WTC11 (cell line): ENCODE data around the gene ISCA2. TPM values are rescaled to one million over a fixed set of nuclear protein-coding genes. Genes with fewer than 3 reads are reported as not detected.
A peak's percentile ranks its signal among the peaks of the same experiment; 100 is the strongest.
"Not testable (repeated sequence)": the region's sequence is repeated elsewhere in the genome, so short reads cannot be mapped to it uniquely, and the experiment has no call there.

Experiments
- ATAC-seq: fragments of 200-7000 bp; cut with Tn5 transposase; 2 replicates; pipeline ENCODE4 v1.10.0; 2021; ENCODE audit warnings: mild to moderate bottlenecking, moderate library complexity
- CTCF ChIA-PET: fragments of 300-600 bp; sonication (Branson Sonifier 250); formaldehyde crosslinking; loops from one replicate; lab custom pipeline; 2021; ENCODE audit warnings: antibody characterized with exemption; lab: Charles Lee
- POLR2A ChIA-PET: fragments of 350-600 bp; sonication (Branson Sonifier 250); formaldehyde crosslinking; loops from one replicate; lab custom pipeline; 2021; ENCODE audit warnings: antibody characterized with exemption; lab: Charles Lee
- DNase-seq: peaks from one replicate; pipeline ENCODE4 v3.0.0; 2021; ENCODE audit warnings: low spot score
- H3K27ac Mint-ChIP-seq: 2 replicates; pipeline ENCODE4 v1.8.0; 2021; ENCODE audit warnings: mixed read lengths
- H3K27me3 Mint-ChIP-seq: 2 replicates; pipeline ENCODE4 v1.8.0; 2021; ENCODE audit warnings: low read depth, mild to moderate bottlenecking, moderate library complexity, mixed read lengths
- H3K36me3 Mint-ChIP-seq: 2 replicates; pipeline ENCODE4 v1.8.0; 2021; ENCODE audit warnings: mixed read lengths
- H3K4me1 Mint-ChIP-seq: 2 replicates; pipeline ENCODE4 v1.8.0; 2022; ENCODE audit warnings: mixed read lengths
- H3K4me3 Mint-ChIP-seq: 2 replicates; pipeline ENCODE4 v1.8.0; 2021; ENCODE audit warnings: mild to moderate bottlenecking, moderate library complexity, mixed read lengths
- H3K9me3 Mint-ChIP-seq: 2 replicates; pipeline ENCODE4 v1.8.0; 2021; ENCODE audit warnings: mixed read lengths
- ETV6 ChIP-seq: sonication (generic); formaldehyde crosslinking; IDR thresholded peaks from 2 replicates; pipeline ENCODE4 v1.8.1; 2022; ENCODE audit warnings: mild to moderate bottlenecking, missing genetic modification reagents
- GABPB1 ChIP-seq: sonication (generic); formaldehyde crosslinking; IDR thresholded peaks from 2 replicates; pipeline ENCODE4 v1.8.1; 2023; ENCODE audit warnings: mild to moderate bottlenecking, missing genetic modification reagents
- HMGA2 ChIP-seq: fragments of 250-450 bp; sonication (Bioruptor Pico); IDR thresholded peaks from 2 replicates; pipeline ENCODE4 v1.4.0; 2021; ENCODE audit warnings: mild to moderate bottlenecking, moderate library complexity
- JAZF1 ChIP-seq: fragments of 250-450 bp; sonication (Bioruptor Pico); IDR thresholded peaks from 2 replicates; pipeline ENCODE4 v1.9.0; 2021; ENCODE audit warnings: moderate library complexity, mild to moderate bottlenecking, inconsistent platforms
- JUN ChIP-seq: sonication (generic); formaldehyde crosslinking; IDR thresholded peaks from 2 replicates; pipeline ENCODE4 v1.8.0; 2023; ENCODE audit warnings: mild to moderate bottlenecking, missing genetic modification reagents
- MXD4 ChIP-seq: fragments of 250-450 bp; sonication (Bioruptor Pico); IDR thresholded peaks from 2 replicates; pipeline ENCODE4 v1.8.0; 2021; ENCODE audit warnings: mild to moderate bottlenecking, moderate library complexity, borderline replicate concordance
- NR1H2 ChIP-seq: sonication (generic); formaldehyde crosslinking; IDR thresholded peaks from 2 replicates; pipeline ENCODE4 v1.9.0; 2021; ENCODE audit warnings: mild to moderate bottlenecking, moderate library complexity, missing genetic modification reagents
- NR2C2 ChIP-seq: sonication (generic); formaldehyde crosslinking; IDR thresholded peaks from 2 replicates; pipeline ENCODE4 v1.8.0; 2022; ENCODE audit warnings: mild to moderate bottlenecking, missing genetic modification reagents
- OVOL2 ChIP-seq: fragments of 250-450 bp; sonication (Bioruptor Pico); IDR thresholded peaks from 2 replicates; pipeline ENCODE4 v1.9.0; 2021; ENCODE audit warnings: mild to moderate bottlenecking, borderline replicate concordance
- PRRX2 ChIP-seq: fragments of 250-450 bp; sonication (Bioruptor Pico); IDR thresholded peaks from 2 replicates; pipeline ENCODE4 v1.8.0; 2021; ENCODE audit warnings: mild to moderate bottlenecking
- SOX15 ChIP-seq: fragments of 250-450 bp; sonication (Bioruptor Pico); IDR thresholded peaks from 2 replicates; pipeline ENCODE4 v1.9.0; 2021; ENCODE audit warnings: mild to moderate bottlenecking
- SP1 ChIP-seq: sonication (generic); formaldehyde crosslinking; conservative IDR thresholded peaks from 2 replicates; pipeline ENCODE4 v1.8.1; 2022; ENCODE audit warnings: missing genetic modification reagents
- ZNF263 ChIP-seq: sonication (generic); formaldehyde crosslinking; IDR thresholded peaks from 2 replicates; pipeline ENCODE4 v1.8.1; 2022; ENCODE audit warnings: low read depth, mild to moderate bottlenecking, moderate library complexity, missing genetic modification reagents
- ZNF396 ChIP-seq: fragments of 250-450 bp; sonication (Bioruptor Pico); IDR thresholded peaks from 2 replicates; pipeline ENCODE4 v1.8.0; 2021; ENCODE audit warnings: mild to moderate bottlenecking, moderate library complexity, borderline replicate concordance
- total RNA-seq: library from RNA; stranded (reverse); gene quantifications from 3 replicates; pipeline ENCODE4 v1.2.3, GENCODE V29; 2021
- TF ChIP-seq, protein P1 (sequence below): fragments of 250-450 bp; sonication (Bioruptor Pico); IDR thresholded peaks from 2 replicates; pipeline ENCODE4 v1.8.0; 2021; ENCODE audit warnings: mild to moderate bottlenecking
- TF ChIP-seq, protein P2 (sequence below): fragments of 200-600 bp; IDR thresholded peaks from 2 replicates; pipeline ENCODE4 v1.8.0; 2022; ENCODE audit warnings: antibody characterized with exemption
- TF ChIP-seq, protein P3 (sequence below): fragments of 250-450 bp; sonication (Bioruptor Pico); IDR thresholded peaks from 2 replicates; pipeline ENCODE4 v1.9.0; 2021; ENCODE audit warnings: mild to moderate bottlenecking
- TF ChIP-seq, protein P4 (sequence below): sonication (generic); formaldehyde crosslinking; IDR thresholded peaks from 2 replicates; pipeline ENCODE4 v1.8.1; 2023; ENCODE audit warnings: mild to moderate bottlenecking, missing genetic modification reagents, moderate library complexity
- TF ChIP-seq, protein P5 (sequence below): sonication (generic); formaldehyde crosslinking; IDR thresholded peaks from 2 replicates; pipeline ENCODE4 v1.8.0; 2023; ENCODE audit warnings: mild to moderate bottlenecking, missing genetic modification reagents
- TF ChIP-seq, protein P6 (sequence below): sonication (generic); formaldehyde crosslinking; IDR thresholded peaks from 2 replicates; pipeline ENCODE4 v1.8.0; 2022; ENCODE audit warnings: mild to moderate bottlenecking, missing genetic modification reagents
- TF ChIP-seq, protein P7 (sequence below): sonication (generic); formaldehyde crosslinking; IDR thresholded peaks from 2 replicates; pipeline ENCODE4 v1.8.0; 2022; ENCODE audit warnings: mild to moderate bottlenecking, missing genetic modification reagents
- TF ChIP-seq, protein P8 (sequence below): sonication (generic); formaldehyde crosslinking; IDR thresholded peaks from 2 replicates; pipeline ENCODE4 v1.8.1; 2023; ENCODE audit warnings: mild to moderate bottlenecking, missing genetic modification reagents, moderate library complexity

Gene ISCA2
- total RNA-seq, 1 experiment from 2014 or later = 50.1 TPM

DNA sequence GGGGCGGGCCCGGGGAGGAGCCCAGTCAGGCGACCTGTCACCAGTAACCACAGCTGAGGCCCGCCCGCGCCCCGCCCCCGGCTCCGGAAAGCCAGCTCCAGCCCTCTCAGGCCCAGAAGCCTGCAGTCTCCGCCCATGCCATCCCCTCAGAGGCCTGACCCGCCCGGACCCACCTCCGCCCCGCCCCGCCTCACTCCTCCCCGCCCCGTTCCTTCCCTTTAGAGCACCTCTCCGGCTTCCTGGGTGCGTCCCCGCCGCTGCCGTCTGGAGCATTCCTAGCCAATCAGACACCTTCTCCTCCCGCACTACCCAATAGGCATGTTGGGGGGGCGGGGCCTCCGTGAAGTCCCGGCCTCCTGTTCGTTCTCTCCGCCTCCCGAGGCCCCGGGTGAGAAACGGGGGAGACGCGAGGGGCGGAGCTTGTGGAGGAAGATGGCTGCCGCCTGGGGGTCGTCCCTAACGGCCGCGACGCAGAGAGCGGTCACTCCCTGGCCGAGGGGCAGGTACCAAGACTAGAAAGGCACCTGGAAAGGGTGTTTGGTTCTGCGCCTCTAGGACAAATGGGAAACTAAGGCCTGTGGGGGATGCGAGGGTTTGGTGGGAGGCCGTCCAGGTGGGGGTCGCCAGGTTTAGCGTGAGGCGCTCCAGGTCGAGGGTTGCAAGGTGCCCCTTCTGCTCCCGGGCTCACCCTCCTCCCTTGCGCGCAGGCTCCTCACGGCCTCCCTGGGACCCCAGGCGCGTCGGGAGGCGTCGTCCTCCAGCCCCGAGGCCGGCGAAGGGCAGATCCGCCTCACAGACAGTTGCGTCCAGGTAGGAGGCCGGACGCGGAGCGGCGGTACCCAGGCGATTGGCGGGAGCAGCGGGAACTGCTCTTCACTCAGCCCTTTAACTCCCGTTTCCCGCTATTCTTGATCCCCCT, at the start of gene ISCA2 (continued):
- TF ChIP-seq NR1H2 (CRISPR knock-in tag) (no peak), OVOL2 (CRISPR knock-in tag) (no peak), ETV6 (CRISPR knock-in tag) (peak; percentile 41; the same call in 1 of the 2 replicates), ZNF396 (CRISPR knock-in tag) (no peak), ZNF263 (CRISPR knock-in tag) (peak; percentile 95), HMGA2 (CRISPR knock-in tag) (no peak), JUN (CRISPR knock-in tag) (no peak)
- TF ChIP-seq, protein P1, sequence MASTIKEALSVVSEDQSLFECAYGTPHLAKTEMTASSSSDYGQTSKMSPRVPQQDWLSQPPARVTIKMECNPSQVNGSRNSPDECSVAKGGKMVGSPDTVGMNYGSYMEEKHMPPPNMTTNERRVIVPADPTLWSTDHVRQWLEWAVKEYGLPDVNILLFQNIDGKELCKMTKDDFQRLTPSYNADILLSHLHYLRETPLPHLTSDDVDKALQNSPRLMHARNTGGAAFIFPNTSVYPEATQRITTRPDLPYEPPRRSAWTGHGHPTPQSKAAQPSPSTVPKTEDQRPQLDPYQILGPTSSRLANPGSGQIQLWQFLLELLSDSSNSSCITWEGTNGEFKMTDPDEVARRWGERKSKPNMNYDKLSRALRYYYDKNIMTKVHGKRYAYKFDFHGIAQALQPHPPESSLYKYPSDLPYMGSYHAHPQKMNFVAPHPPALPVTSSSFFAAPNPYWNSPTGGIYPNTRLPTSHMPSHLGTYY (CRISPR knock-in tag) = no peak
- TF ChIP-seq, protein P2, sequence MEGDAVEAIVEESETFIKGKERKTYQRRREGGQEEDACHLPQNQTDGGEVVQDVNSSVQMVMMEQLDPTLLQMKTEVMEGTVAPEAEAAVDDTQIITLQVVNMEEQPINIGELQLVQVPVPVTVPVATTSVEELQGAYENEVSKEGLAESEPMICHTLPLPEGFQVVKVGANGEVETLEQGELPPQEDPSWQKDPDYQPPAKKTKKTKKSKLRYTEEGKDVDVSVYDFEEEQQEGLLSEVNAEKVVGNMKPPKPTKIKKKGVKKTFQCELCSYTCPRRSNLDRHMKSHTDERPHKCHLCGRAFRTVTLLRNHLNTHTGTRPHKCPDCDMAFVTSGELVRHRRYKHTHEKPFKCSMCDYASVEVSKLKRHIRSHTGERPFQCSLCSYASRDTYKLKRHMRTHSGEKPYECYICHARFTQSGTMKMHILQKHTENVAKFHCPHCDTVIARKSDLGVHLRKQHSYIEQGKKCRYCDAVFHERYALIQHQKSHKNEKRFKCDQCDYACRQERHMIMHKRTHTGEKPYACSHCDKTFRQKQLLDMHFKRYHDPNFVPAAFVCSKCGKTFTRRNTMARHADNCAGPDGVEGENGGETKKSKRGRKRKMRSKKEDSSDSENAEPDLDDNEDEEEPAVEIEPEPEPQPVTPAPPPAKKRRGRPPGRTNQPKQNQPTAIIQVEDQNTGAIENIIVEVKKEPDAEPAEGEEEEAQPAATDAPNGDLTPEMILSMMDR = no peak
- TF ChIP-seq, protein P3, sequence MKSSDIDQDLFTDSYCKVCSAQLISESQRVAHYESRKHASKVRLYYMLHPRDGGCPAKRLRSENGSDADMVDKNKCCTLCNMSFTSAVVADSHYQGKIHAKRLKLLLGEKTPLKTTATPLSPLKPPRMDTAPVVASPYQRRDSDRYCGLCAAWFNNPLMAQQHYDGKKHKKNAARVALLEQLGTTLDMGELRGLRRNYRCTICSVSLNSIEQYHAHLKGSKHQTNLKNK (CRISPR knock-in tag) = no peak
- TF ChIP-seq, protein P4, sequence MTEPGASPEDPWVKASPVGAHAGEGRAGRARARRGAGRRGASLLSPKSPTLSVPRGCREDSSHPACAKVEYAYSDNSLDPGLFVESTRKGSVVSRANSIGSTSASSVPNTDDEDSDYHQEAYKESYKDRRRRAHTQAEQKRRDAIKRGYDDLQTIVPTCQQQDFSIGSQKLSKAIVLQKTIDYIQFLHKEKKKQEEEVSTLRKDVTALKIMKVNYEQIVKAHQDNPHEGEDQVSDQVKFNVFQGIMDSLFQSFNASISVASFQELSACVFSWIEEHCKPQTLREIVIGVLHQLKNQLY (CRISPR knock-in tag) = peak; percentile 80; the same call in 1 of the 2 replicates
- TF ChIP-seq, protein P5, sequence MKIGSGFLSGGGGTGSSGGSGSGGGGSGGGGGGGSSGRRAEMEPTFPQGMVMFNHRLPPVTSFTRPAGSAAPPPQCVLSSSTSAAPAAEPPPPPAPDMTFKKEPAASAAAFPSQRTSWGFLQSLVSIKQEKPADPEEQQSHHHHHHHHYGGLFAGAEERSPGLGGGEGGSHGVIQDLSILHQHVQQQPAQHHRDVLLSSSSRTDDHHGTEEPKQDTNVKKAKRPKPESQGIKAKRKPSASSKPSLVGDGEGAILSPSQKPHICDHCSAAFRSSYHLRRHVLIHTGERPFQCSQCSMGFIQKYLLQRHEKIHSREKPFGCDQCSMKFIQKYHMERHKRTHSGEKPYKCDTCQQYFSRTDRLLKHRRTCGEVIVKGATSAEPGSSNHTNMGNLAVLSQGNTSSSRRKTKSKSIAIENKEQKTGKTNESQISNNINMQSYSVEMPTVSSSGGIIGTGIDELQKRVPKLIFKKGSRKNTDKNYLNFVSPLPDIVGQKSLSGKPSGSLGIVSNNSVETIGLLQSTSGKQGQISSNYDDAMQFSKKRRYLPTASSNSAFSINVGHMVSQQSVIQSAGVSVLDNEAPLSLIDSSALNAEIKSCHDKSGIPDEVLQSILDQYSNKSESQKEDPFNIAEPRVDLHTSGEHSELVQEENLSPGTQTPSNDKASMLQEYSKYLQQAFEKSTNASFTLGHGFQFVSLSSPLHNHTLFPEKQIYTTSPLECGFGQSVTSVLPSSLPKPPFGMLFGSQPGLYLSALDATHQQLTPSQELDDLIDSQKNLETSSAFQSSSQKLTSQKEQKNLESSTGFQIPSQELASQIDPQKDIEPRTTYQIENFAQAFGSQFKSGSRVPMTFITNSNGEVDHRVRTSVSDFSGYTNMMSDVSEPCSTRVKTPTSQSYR (CRISPR knock-in tag) = no peak
- TF ChIP-seq, protein P6, sequence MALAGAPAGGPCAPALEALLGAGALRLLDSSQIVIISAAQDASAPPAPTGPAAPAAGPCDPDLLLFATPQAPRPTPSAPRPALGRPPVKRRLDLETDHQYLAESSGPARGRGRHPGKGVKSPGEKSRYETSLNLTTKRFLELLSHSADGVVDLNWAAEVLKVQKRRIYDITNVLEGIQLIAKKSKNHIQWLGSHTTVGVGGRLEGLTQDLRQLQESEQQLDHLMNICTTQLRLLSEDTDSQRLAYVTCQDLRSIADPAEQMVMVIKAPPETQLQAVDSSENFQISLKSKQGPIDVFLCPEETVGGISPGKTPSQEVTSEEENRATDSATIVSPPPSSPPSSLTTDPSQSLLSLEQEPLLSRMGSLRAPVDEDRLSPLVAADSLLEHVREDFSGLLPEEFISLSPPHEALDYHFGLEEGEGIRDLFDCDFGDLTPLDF = no peak
- TF ChIP-seq, protein P7, sequence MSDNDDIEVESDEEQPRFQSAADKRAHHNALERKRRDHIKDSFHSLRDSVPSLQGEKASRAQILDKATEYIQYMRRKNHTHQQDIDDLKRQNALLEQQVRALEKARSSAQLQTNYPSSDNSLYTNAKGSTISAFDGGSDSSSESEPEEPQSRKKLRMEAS (CRISPR knock-in tag) = peak; percentile 35

DNA sequence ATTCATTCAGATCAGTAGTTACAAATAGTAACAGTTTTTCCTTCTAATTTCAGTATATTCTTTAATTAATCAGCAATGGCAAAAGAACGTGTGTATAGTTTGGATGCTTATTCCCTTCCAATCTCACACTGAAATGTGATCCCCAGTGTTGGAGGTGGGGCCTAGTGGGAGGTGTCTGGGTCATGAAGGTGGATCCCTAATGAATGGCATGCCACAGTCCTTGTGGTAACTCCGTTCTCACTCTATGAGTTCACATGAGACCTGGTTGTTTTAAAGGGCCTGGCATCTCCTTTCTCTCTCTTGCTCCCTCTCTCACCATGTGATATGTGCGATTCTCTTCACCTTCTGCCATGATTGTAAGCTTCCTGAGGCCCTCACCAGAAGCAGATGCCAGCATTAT, 48.7 kb upstream of the ISCA2 start:
- Mint-ChIP-seq H3K4me3 (no peak overlapping the region), H3K4me1 (peaks cover 17% of the 10 kb centered on the region), H3K27me3 (no peaks in the 10 kb centered on the region; the same call in 1 of the 2 replicates), H3K9me3 (no peaks in the 10 kb centered on the region), H3K36me3 (no peaks in the 10 kb centered on the region), H3K27ac (peak overlapping the region; percentile 91; the same call in 1 of the 2 replicates)
- TF ChIP-seq NR2C2 (CRISPR knock-in tag) = no peak
- 0 out of 2 replicates have a peak, but pooled peaks have one; percentile 16 for TF ChIP-seq SP1
- TF ChIP-seq SOX15 (CRISPR knock-in tag) = no peak
- TF ChIP-seq GABPB1 (CRISPR knock-in tag) = no peak
- no peak for TF ChIP-seq JAZF1
- TF ChIP-seq MXD4 (CRISPR knock-in tag) = no peak
- TF ChIP-seq, protein P8, sequence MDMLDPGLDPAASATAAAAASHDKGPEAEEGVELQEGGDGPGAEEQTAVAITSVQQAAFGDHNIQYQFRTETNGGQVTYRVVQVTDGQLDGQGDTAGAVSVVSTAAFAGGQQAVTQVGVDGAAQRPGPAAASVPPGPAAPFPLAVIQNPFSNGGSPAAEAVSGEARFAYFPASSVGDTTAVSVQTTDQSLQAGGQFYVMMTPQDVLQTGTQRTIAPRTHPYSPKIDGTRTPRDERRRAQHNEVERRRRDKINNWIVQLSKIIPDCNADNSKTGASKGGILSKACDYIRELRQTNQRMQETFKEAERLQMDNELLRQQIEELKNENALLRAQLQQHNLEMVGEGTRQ = no peak
- TF ChIP-seq PRRX2 (CRISPR knock-in tag) = no peak
- ATAC-seq (peak; percentile 100), DNase-seq (peak; percentile 42)
- ChIA-PET CTCF (interaction anchor here (1.7 kb wide), 1 partner anchor 15 kb away, joined by 5 read pairs; no protein-coding TSS in a partner anchor), POLR2A (no interaction called here)

DNA sequence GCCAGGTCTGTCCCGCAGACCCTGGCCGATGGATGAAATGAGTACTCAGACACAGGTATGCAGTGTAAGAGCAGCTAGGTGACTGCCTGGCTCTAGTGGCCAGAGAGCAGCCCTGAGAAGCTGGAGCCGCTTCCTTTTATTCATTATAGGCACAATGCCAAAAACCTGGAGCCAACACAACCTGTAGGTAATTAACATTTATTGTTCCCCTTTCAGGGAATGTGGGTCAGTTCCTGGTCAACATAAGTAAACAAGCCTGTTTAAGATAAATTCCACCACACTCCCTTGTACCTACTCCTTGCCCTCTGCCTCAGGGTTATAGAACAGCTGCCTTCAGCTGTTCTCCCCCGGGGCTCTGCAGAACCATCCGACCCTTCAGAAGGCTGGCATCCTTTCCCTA, 39.2 kb upstream of the ISCA2 start:
- ATAC-seq, H3K27ac Mint-ChIP-seq, H3K4me3 Mint-ChIP-seq, DNase-seq, H3K27me3 Mint-ChIP-seq, H3K4me1 Mint-ChIP-seq, CTCF ChIA-PET, POLR2A ChIA-PET: not testable (repeated sequence)
- peaks cover 30% of the 10 kb centered on the region for H3K9me3 Mint-ChIP-seq
- H3K36me3 Mint-ChIP-seq = peaks cover 23% of the 10 kb centered on the region
